Endodermal cell (in vitro differentiated cells): ENCODE measurements around the gene PTPRH. TPM values are rescaled to one million over a fixed set of nuclear protein-coding genes. Genes with fewer than 3 reads are reported as not detected.
A peak's percentile ranks its signal among the peaks of the same experiment; 100 is the strongest.

ENCODE experiments used
- DNase-seq: peaks from one replicate; pipeline ENCODE4 v3.0.0-alpha.2; 2017
- H3K27ac ChIP-seq: 2 replicates; pipeline ENCODE4 v1.5.1; 2013; ENCODE audit warnings: mild to moderate bottlenecking, low read depth, low read length, moderate library complexity
- H3K27me3 ChIP-seq: 2 replicates; pipeline ENCODE4 v1.6.1; 2013; ENCODE audit warnings: mild to moderate bottlenecking, low read length, moderate library complexity; ENCODE audit not compliant: insufficient read depth, control insufficient read depth, poor library complexity, severe bottlenecking
- H3K36me3 ChIP-seq: 2 replicates; pipeline ENCODE4 v1.7.0; 2013; ENCODE audit warnings: mild to moderate bottlenecking, low read length, moderate library complexity; ENCODE audit not compliant: control insufficient read depth, insufficient read depth
- H3K4me1 ChIP-seq: one replicate; pipeline ENCODE4 v1.7.0; 2013; ENCODE audit warnings: low read length; ENCODE audit not compliant: control insufficient read depth, insufficient read depth
- H3K4me3 ChIP-seq: 2 replicates; pipeline ENCODE4 v1.5.1; 2013; ENCODE audit warnings: mild to moderate bottlenecking, low read length, moderate library complexity
- H3K9ac ChIP-seq: 2 replicates; pipeline ENCODE4 v1.6.1; 2013; ENCODE audit warnings: mild to moderate bottlenecking, low read length, moderate library complexity; ENCODE audit not compliant: poor library complexity, severe bottlenecking; ENCODE audit errors: extremely low read depth
- H3K9me3 ChIP-seq: 2 replicates; pipeline ENCODE4 v1.6.1; 2013; ENCODE audit warnings: mild to moderate bottlenecking, low read length, moderate library complexity; ENCODE audit not compliant: control insufficient read depth
- H3K27ac Mint-ChIP-seq: 2 replicates; pipeline ENCODE4 v1.8.0; 2020; ENCODE audit warnings: mixed read lengths
- H3K27me3 Mint-ChIP-seq: 2 replicates; pipeline ENCODE4 v1.8.0; 2021; ENCODE audit warnings: mild to moderate bottlenecking, mixed read lengths; ENCODE audit not compliant: insufficient read depth
- H3K36me3 Mint-ChIP-seq: 2 replicates; pipeline ENCODE4 v1.8.0; 2020; ENCODE audit warnings: low read depth, mixed read lengths
- H3K4me1 Mint-ChIP-seq: 2 replicates; pipeline ENCODE4 v1.8.0; 2020; ENCODE audit warnings: mixed read lengths
- H3K4me3 Mint-ChIP-seq: 2 replicates; pipeline ENCODE4 v1.8.0; 2020; ENCODE audit warnings: mild to moderate bottlenecking, moderate library complexity, mixed read lengths
- H3K9me3 Mint-ChIP-seq: 2 replicates; pipeline ENCODE4 v1.8.0; 2020; ENCODE audit warnings: mild to moderate bottlenecking, mixed read lengths
- CTCF ChIP-seq: fragments of 200-600 bp; sonication (generic); conservative IDR thresholded peaks from 2 replicates; pipeline ENCODE4 v1.5.0; 2021; ENCODE audit warnings: antibody characterized with exemption, mild to moderate bottlenecking
- WGBS, 2 experiments: methylation state at CpG; one replicate each; pipeline versions ENCODE4 v1.1.5 to v1.1.7; 2013; ENCODE audit warnings: missing lambda C conversion rate in 2 of 2, mixed read lengths in 1 of 2; ENCODE audit not compliant: insufficient coverage in 1 of 2, insufficient read length in 1 of 2; 5-methylcytosine and 5-hydroxymethylcytosine counted together
- total RNA-seq, 2 donors: library from RNA; stranded (reverse); fragmentation: NEBNext Ultra II Directional in 1 of 2; extraction: Animal tissue kit (Norgen Biotek cat#: 25700) in 1 of 2; gene quantifications; 2 replicates in 1 of 2; 3 replicates in 1 of 2; pipeline ENCODE4 v1.2.1, GENCODE V29; 2021

The PTPRH gene
- total RNA-seq, 2 donors from 2014 or later, result not detected

- Mint-ChIP-seq H3K36me3 (no peaks in the 10 kb centered on the region), H3K4me3 (no peak overlapping the region), H3K27ac (no peak overlapping the region), H3K27me3 (peaks cover 3% of the 10 kb centered on the region), H3K4me1 (no peaks in the 10 kb centered on the region), H3K9me3 (no peaks in the 10 kb centered on the region)
- Histone ChIP-seq H3K4me1 (no peaks in the 10 kb centered on the region), H3K9me3 (no peaks in the 10 kb centered on the region), H3K27ac (no peak overlapping the region), H3K9ac (no peak overlapping the region), H3K27me3 (no peaks in the 10 kb centered on the region), H3K4me3 (no peak overlapping the region), H3K36me3 (no peaks in the 10 kb centered on the region)
- no peak for TF ChIP-seq CTCF
- DNase-seq, result no peak
- 86% methylated on average over 1 of the region's 3 CpGs; no CpG with 5 or more reads in 1 of the 2 experiments for WGBS, 2 experiments
These were observed 74.6 kb downstream of the PTPRH start for GRCh38 chr19:55134736-55135135.

DNA sequence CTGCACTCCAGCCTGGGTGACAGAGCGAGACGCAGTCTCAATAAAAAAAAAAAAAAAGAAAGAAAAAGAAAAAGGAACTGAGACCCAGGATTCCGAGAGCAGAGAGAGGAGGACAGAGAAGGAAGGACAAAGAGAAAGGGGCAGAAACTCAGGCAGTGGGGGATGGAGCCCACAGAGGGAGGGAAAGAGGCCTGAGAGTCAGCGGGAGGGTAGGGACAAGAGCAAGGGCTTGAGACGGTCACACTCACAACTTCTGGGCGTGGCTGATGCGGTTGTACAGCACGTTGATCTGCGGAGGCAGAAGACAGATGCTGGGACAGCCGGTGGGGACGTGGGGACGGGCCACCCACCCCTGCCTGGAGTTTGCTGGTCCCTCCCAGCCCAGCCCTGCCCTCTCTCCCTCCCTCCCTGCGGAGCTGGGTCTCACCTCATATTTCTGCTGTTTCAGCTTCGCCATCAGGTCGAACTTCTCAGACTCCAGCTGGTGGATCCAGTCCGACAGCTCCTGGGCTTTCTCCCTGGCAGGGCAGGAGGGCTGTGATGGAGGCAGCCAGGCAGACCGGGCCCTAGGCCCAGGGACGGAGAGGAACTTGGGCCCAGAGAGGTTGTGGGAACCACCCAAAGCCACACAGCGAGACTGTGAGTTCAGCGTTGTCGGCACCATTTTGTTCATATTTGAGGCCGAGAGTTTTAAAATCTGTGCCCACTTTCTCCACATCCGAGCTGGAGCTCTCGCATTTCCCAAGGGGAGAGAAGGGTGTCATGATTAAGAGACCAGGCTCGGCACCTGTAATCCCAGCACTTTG is 75.5 kb downstream of the PTPRH start:
- Histone ChIP-seq H3K27me3 (no peaks in the 10 kb centered on the region), H3K9me3 (no peaks in the 10 kb centered on the region), H3K36me3 (no peaks in the 10 kb centered on the region), H3K27ac (peak overlapping the region; percentile 55), H3K4me3 (no peak overlapping the region), H3K9ac (no peak overlapping the region), H3K4me1 (no peaks in the 10 kb centered on the region)
- TF ChIP-seq CTCF, result no peak
- Mint-ChIP-seq H3K27me3 (peaks cover 2% of the 10 kb centered on the region), H3K4me3 (no peak overlapping the region), H3K36me3 (no peaks in the 10 kb centered on the region), H3K9me3 (no peaks in the 10 kb centered on the region), H3K27ac (no peak overlapping the region), H3K4me1 (no peaks in the 10 kb centered on the region)
- no peak for DNase-seq
- WGBS, 2 experiments, result 93 to 97% methylated on average over 16 to 25 of the region's 25 CpGs

DNA sequence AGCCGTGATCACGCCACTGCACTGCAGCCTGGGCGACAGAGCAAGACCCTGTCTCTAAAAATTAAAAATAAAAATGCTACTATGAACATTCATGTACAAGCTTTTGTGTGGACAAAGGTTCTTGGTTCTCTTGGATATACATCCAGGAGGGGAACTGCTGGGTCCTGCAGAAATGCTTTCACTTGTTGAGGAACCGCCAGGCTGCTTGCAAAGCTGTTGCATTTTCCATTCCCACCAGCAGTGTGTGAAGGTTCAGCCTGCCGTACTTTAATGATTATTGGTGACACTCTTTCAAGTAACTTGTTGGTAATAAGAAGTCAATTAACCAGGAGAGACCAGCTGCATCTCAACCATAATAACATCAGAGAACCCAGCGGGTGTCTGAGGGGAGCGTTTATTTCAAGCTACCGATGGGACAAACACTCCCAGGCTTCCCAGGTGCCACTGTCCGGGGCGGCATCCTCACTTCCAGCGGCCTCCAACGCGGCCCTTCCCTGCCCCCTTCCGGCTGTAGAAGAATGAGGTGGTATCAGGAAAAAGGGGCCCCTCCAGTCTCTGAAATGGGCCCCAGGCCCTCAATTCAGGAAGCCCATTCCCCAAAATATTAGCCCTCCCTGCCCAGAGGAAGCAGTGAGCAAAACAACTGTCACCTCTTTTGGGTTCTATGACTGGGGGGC is 76.7 kb downstream of the PTPRH start:
- H3K9me3 Mint-ChIP-seq, result no peaks in the 10 kb centered on the region
- Histone ChIP-seq H3K4me1 (no peaks in the 10 kb centered on the region), H3K9me3 (no peaks in the 10 kb centered on the region), H3K36me3 (no peaks in the 10 kb centered on the region), H3K27ac (no peak overlapping the region), H3K9ac (no peak overlapping the region), H3K27me3 (no peaks in the 10 kb centered on the region), H3K4me3 (no peak overlapping the region)
- no peaks in the 10 kb centered on the region for H3K4me1 Mint-ChIP-seq
- H3K36me3 Mint-ChIP-seq, result no peaks in the 10 kb centered on the region
- peaks cover 2% of the 10 kb centered on the region for H3K27me3 Mint-ChIP-seq
- 83 to 95% methylated on average over 8 to 13 of the region's 14 CpGs for WGBS, 2 experiments
- peak; percentile 63 for TF ChIP-seq CTCF
- DNase-seq, result no peak
- no peak overlapping the region for H3K4me3 Mint-ChIP-seq
- no peak overlapping the region for H3K27ac Mint-ChIP-seq
